HEK293 (cell line): ENCODE data around the gene RGS7.

Experiments used
- CTCF ChIA-PET: fragments of 350-600 bp; formaldehyde crosslinking; extraction: SDS; loops from one replicate; lab custom pipeline; 2021; ENCODE audit warnings: antibody characterized with exemption; lab: Yijun Ruan, JAX
- POLR2A ChIA-PET: fragments of 300-600 bp; formaldehyde crosslinking; extraction: SDS; loops from one replicate; lab custom pipeline; 2020; ENCODE audit warnings: antibody characterized with exemption, inconsistent platforms; lab: Yijun Ruan, JAX
- H3K27ac ChIP-seq: fragments of 200-500 bp; sonication (Bioruptor generic); 2 replicates; pipeline ENCODE4 v1.5.1; 2014; ENCODE audit warnings: low read depth, low read length, control low read depth, inconsistent platforms; ENCODE audit errors: extremely low read depth
- H3K36me3 ChIP-seq, 2 experiments: fragments of 200-500 bp in 1 of 2; sonication (Bioruptor generic) in 1 of 2; 1 replicate in 1 of 2; 2 replicates in 1 of 2; pipeline ENCODE4 v1.5.1; 2014 to 2017; ENCODE audit warnings: inconsistent platforms in 2 of 2, low read length in 2 of 2; ENCODE audit not compliant: control insufficient read depth in 2 of 2, insufficient read depth in 1 of 2
- H3K4me1 ChIP-seq: fragments of 200-500 bp; sonication (Bioruptor generic); 2 replicates; pipeline ENCODE4 v1.5.1; 2014; ENCODE audit warnings: mild to moderate bottlenecking, low read length, inconsistent platforms; ENCODE audit not compliant: control insufficient read depth, insufficient read depth
- H3K4me3 ChIP-seq: 2 replicates; pipeline ENCODE4 v1.5.1; 2011; ENCODE audit warnings: low read depth, mild to moderate bottlenecking, control low read depth, low read length, moderate library complexity
- H3K9me3 ChIP-seq: fragments of 200-500 bp; sonication (Bioruptor generic); 2 replicates; pipeline ENCODE4 v1.5.1; 2014; ENCODE audit warnings: low read depth, low read length, inconsistent platforms; ENCODE audit not compliant: control insufficient read depth, insufficient read depth
- FEZF1 ChIP-seq: fragments of 450-650 bp; formaldehyde crosslinking; IDR thresholded peaks from 2 replicates; pipeline ENCODE4 v1.5.1; 2016; ENCODE audit warnings: missing biosample characterization, missing genetic modification characterization
- GLI4 ChIP-seq: fragments of 450-650 bp; formaldehyde crosslinking; IDR thresholded peaks from 2 replicates; pipeline ENCODE4 v1.5.1; 2016; ENCODE audit warnings: missing biosample characterization, missing genetic modification characterization
- INSM2 ChIP-seq: fragments of 450-650 bp; formaldehyde crosslinking; IDR thresholded peaks from 2 replicates; pipeline ENCODE4 v1.5.1; 2016; ENCODE audit warnings: missing biosample characterization, missing genetic modification characterization
- OSR2 ChIP-seq: fragments of 450-650 bp; formaldehyde crosslinking; IDR thresholded peaks from 2 replicates; pipeline ENCODE4 v1.5.1; 2016; ENCODE audit warnings: missing biosample characterization, missing genetic modification characterization
- PRDM4 ChIP-seq: fragments of 450-650 bp; formaldehyde crosslinking; IDR thresholded peaks from 2 replicates; pipeline ENCODE4 v1.5.1; 2017; ENCODE audit warnings: missing biosample characterization, missing genetic modification characterization
- PRDM6 ChIP-seq: fragments of 450-650 bp; formaldehyde crosslinking; IDR thresholded peaks from 2 replicates; pipeline ENCODE4 v1.5.1; 2017; ENCODE audit warnings: missing biosample characterization, missing genetic modification characterization
- SP3 ChIP-seq: fragments of 450-650 bp; formaldehyde crosslinking; IDR thresholded peaks from 2 replicates; pipeline ENCODE4 v1.5.1; 2016; ENCODE audit warnings: missing biosample characterization, missing genetic modification characterization
- TCF7L2 ChIP-seq: IDR thresholded peaks from 2 replicates; pipeline ENCODE4 v1.6.1; 2011; ENCODE audit warnings: low read depth, mild to moderate bottlenecking, inconsistent platforms, low read length, moderate library complexity, borderline replicate concordance
- ZBTB6 ChIP-seq: fragments of 450-650 bp; formaldehyde crosslinking; IDR thresholded peaks from 2 replicates; pipeline ENCODE4 v1.5.1; 2017; ENCODE audit warnings: missing biosample characterization, missing genetic modification characterization
- ZBTB8A ChIP-seq: fragments of 450-650 bp; formaldehyde crosslinking; IDR thresholded peaks from 2 replicates; pipeline ENCODE4 v1.5.1; 2016; ENCODE audit warnings: missing biosample characterization, missing genetic modification characterization
- ZFHX2 ChIP-seq: fragments of 450-650 bp; formaldehyde crosslinking; conservative IDR thresholded peaks from 2 replicates; pipeline ENCODE4 v1.5.1; 2016; ENCODE audit warnings: missing biosample characterization, missing genetic modification characterization
- ZNF140 ChIP-seq: fragments of 450-650 bp; formaldehyde crosslinking; IDR thresholded peaks from 2 replicates; pipeline ENCODE4 v1.5.1; 2016; ENCODE audit warnings: missing biosample characterization, missing genetic modification characterization
- ZNF23 ChIP-seq: fragments of 450-650 bp; formaldehyde crosslinking; IDR thresholded peaks from 2 replicates; pipeline ENCODE4 v1.5.1; 2016; ENCODE audit warnings: missing biosample characterization, missing genetic modification characterization, borderline replicate concordance
- ZNF335 ChIP-seq: fragments of 450-650 bp; formaldehyde crosslinking; conservative IDR thresholded peaks from 2 replicates; pipeline ENCODE4 v1.5.1; 2016; ENCODE audit warnings: missing biosample characterization, missing genetic modification characterization
- ZNF513 ChIP-seq: fragments of 450-650 bp; IDR thresholded peaks from 2 replicates; pipeline ENCODE4 v1.5.1; 2018; ENCODE audit warnings: missing biosample characterization, missing genetic modification characterization
- ZNF529 ChIP-seq: fragments of 450-650 bp; formaldehyde crosslinking; IDR thresholded peaks from 2 replicates; pipeline ENCODE4 v1.5.1; 2017; ENCODE audit warnings: missing genetic modification characterization, missing biosample characterization; ENCODE audit not compliant: insufficient replicate concordance
- ZNF623 ChIP-seq: fragments of 450-650 bp; formaldehyde crosslinking; IDR thresholded peaks from 2 replicates; pipeline ENCODE4 v1.5.1; 2016; ENCODE audit warnings: missing biosample characterization, missing genetic modification characterization
- ZNF692 ChIP-seq: fragments of 450-650 bp; formaldehyde crosslinking; IDR thresholded peaks from 2 replicates; pipeline ENCODE4 v1.5.1; 2016; ENCODE audit warnings: missing biosample characterization, missing genetic modification characterization
- ZNF792 ChIP-seq: fragments of 450-650 bp; formaldehyde crosslinking; IDR thresholded peaks from 2 replicates; pipeline ENCODE4 v1.5.1; 2016; ENCODE audit warnings: missing biosample characterization, missing genetic modification characterization

The RGS7 gene

GRCh38 chr1:241391926-241392710 lies 35.1 kb upstream of the RGS7 start:
- TF ChIP-seq ZNF513 (tag by site-specific recombination) = peak; percentile 91
- TF ChIP-seq PRDM6 = 0 out of 2 replicates have a peak, but pooled peaks have one; percentile 7
- TF ChIP-seq ZNF529 (tag by site-specific recombination) = no peak
- TF ChIP-seq ZNF692 (tag by site-specific recombination) = 0 out of 2 replicates have a peak, but pooled peaks have one; percentile 40
- no peak for TF ChIP-seq ZNF623 (tag by site-specific recombination)
- peak; percentile 46; the same call in 1 of the 2 replicates for TF ChIP-seq ZNF335
- TF ChIP-seq ZNF792 = 0 out of 2 replicates have a peak, but pooled peaks have one; percentile 38
- TF ChIP-seq TCF7L2 = no peak
- TF ChIP-seq OSR2 (tag by site-specific recombination) = peak; percentile 70
- no peak for TF ChIP-seq ZBTB8A (tag by site-specific recombination)
- peak; percentile 61 for TF ChIP-seq FEZF1
- 0 out of 2 replicates have a peak, but pooled peaks have one; percentile 64 for TF ChIP-seq ZBTB6 (tag by site-specific recombination)
- CTCF ChIA-PET = interaction anchor here (0.6 to 1.3 kb wide), 3 partner anchors 15 to 680 kb away, joined by 3 to 8 read pairs (median 5); no protein-coding TSS in a partner anchor
- Histone ChIP-seq H3K4me1 (peaks cover 17% of the 10 kb centered on the region), H3K4me3 (no peak overlapping the region), H3K36me3 (no peaks in the 10 kb centered on the region), H3K9me3 (no peaks in the 10 kb centered on the region), H3K27ac (no peak overlapping the region)
- POLR2A ChIA-PET = no interaction called here

- CTCF ChIA-PET = interaction anchor here (1.3 kb wide), 1 partner anchor 17 kb away, joined by 8 read pairs; no protein-coding TSS in a partner anchor
- Histone ChIP-seq H3K4me1 (peaks cover 17% of the 10 kb centered on the region), H3K36me3 (no peaks in the 10 kb centered on the region), H3K27ac (no peak overlapping the region), H3K9me3 (no peaks in the 10 kb centered on the region), H3K4me3 (no peak overlapping the region)
- POLR2A ChIA-PET = no interaction called here
- TF ChIP-seq INSM2 (tag by site-specific recombination) (no peak), ZNF140 (no peak), SP3 (tag by site-specific recombination) (no peak), ZNF23 (tag by site-specific recombination) (no peak), PRDM6 (no peak), ZFHX2 (tag by site-specific recombination) (no peak), GLI4 (tag by site-specific recombination) (no peak), ZNF513 (tag by site-specific recombination) (no peak), PRDM4 (tag by site-specific recombination) (no peak)
These were observed 33.5 kb upstream of the RGS7 start for GRCh38 chr1:241390526-241390925.
